Prostate gland (tissue), 2 donors: Measurements from ENCODE around the gene IL19.

ENCODE experiments used
- POLR2A ChIP-seq: fragments of 450-650 bp; IDR thresholded peaks from one replicate; pipeline ENCODE4 v1.6.1; 2016; ENCODE audit warnings: antibody characterized with exemption, mild to moderate bottlenecking
- TF ChIP-seq, protein P1 (sequence below), 4 experiments: fragments of 200-600 bp in 2 of 4; fragments of 450-650 bp in 2 of 4; sonication (generic) in 2 of 4; IDR thresholded peaks; 1 replicate in 3 of 4; 2 replicates in 1 of 4; pipeline ENCODE4 v1.5.1; 2016 to 2019; ENCODE audit warnings: antibody characterized with exemption in 4 of 4, mild to moderate bottlenecking in 2 of 4, moderate library complexity in 2 of 4

DNA sequence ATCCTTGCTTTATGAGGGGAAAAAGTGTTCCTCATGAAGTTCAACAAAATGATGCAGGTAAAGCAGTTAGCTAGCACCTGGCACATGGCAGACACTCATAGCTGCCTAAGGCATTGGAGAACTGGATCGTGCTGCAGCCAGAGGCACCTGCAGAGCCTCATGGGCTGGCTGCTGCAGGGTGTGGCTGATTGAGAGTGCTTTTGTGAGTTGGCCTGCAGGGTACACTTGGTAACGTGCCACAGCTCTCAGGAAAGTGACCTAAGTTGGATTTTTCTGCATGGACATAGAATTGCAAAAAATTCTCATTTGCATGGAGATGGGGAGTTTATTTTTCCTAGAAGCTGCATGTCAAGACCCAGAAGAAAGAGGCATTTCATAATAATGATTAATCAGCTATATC is 63.2 kb downstream of the IL19 start:
- TF ChIP-seq, protein P1, sequence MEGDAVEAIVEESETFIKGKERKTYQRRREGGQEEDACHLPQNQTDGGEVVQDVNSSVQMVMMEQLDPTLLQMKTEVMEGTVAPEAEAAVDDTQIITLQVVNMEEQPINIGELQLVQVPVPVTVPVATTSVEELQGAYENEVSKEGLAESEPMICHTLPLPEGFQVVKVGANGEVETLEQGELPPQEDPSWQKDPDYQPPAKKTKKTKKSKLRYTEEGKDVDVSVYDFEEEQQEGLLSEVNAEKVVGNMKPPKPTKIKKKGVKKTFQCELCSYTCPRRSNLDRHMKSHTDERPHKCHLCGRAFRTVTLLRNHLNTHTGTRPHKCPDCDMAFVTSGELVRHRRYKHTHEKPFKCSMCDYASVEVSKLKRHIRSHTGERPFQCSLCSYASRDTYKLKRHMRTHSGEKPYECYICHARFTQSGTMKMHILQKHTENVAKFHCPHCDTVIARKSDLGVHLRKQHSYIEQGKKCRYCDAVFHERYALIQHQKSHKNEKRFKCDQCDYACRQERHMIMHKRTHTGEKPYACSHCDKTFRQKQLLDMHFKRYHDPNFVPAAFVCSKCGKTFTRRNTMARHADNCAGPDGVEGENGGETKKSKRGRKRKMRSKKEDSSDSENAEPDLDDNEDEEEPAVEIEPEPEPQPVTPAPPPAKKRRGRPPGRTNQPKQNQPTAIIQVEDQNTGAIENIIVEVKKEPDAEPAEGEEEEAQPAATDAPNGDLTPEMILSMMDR (IDR thresholded peaks at IDR 0.05): no peak
- no peak for TF ChIP-seq POLR2A
